HFFc6 (cell line): ENCODE data around the gene STXBP2. TPM values are rescaled to one million over a fixed set of nuclear protein-coding genes. Genes with fewer than 3 reads are reported as not detected.
"Not testable (repeated sequence)": the region's sequence is repeated elsewhere in the genome, so short reads cannot be mapped to it uniquely, and the experiment has no call there.

Experiments
- DNase-seq: peaks from one replicate; pipeline ENCODE4 v3.0.0-alpha.2; 2018
- H3K27ac Mint-ChIP-seq: 2 replicates; pipeline ENCODE4 v1.8.0; 2020; ENCODE audit warnings: mild to moderate bottlenecking, mixed read lengths
- H3K27me3 Mint-ChIP-seq: 2 replicates; pipeline ENCODE4 v1.8.0; 2021; ENCODE audit warnings: mild to moderate bottlenecking, moderate library complexity, mixed read lengths; ENCODE audit not compliant: insufficient read depth
- H3K36me3 Mint-ChIP-seq: 2 replicates; pipeline ENCODE4 v1.8.0; 2021; ENCODE audit warnings: low read depth, mixed read lengths
- H3K4me1 Mint-ChIP-seq: 2 replicates; pipeline ENCODE4 v1.8.0; 2020; ENCODE audit warnings: low read depth, mixed read lengths
- H3K4me3 Mint-ChIP-seq: 2 replicates; pipeline ENCODE4 v1.8.0; 2020; ENCODE audit warnings: mild to moderate bottlenecking, moderate library complexity, mixed read lengths
- H3K9me3 Mint-ChIP-seq: 2 replicates; pipeline ENCODE4 v1.8.0; 2020; ENCODE audit warnings: mild to moderate bottlenecking, mixed read lengths
- total RNA-seq, 6 experiments: library from RNA; stranded (reverse); fragmentation: NEBNext Ultra II Directional; extraction: Animal tissue kit (Norgen Biotek cat#: 25700); gene quantifications; 2 replicates in 1 of 6; 3 replicates in 5 of 6; pipeline ENCODE4 v1.2.3, GENCODE V29; 2021
- TF ChIP-seq, protein P1 (sequence below): fragments of 200-600 bp; sonication (generic); IDR thresholded peaks from 2 replicates; pipeline ENCODE4 v1.5.0; 2021; ENCODE audit warnings: antibody characterized with exemption, mild to moderate bottlenecking

Gene STXBP2
- total RNA-seq, 6 experiments from 2014 or later, result 1.8 to 6.7 (median 4.4) TPM

- no peak overlapping the region for H3K4me3 Mint-ChIP-seq
- DNase-seq, result no peak
- no peak overlapping the region for H3K27ac Mint-ChIP-seq
- no peaks in the 10 kb centered on the region for H3K36me3 Mint-ChIP-seq
- H3K4me1 Mint-ChIP-seq, result no peaks in the 10 kb centered on the region
- peaks cover 4% of the 10 kb centered on the region; the same call in 1 of the 2 replicates for H3K9me3 Mint-ChIP-seq
- TF ChIP-seq, protein P1, sequence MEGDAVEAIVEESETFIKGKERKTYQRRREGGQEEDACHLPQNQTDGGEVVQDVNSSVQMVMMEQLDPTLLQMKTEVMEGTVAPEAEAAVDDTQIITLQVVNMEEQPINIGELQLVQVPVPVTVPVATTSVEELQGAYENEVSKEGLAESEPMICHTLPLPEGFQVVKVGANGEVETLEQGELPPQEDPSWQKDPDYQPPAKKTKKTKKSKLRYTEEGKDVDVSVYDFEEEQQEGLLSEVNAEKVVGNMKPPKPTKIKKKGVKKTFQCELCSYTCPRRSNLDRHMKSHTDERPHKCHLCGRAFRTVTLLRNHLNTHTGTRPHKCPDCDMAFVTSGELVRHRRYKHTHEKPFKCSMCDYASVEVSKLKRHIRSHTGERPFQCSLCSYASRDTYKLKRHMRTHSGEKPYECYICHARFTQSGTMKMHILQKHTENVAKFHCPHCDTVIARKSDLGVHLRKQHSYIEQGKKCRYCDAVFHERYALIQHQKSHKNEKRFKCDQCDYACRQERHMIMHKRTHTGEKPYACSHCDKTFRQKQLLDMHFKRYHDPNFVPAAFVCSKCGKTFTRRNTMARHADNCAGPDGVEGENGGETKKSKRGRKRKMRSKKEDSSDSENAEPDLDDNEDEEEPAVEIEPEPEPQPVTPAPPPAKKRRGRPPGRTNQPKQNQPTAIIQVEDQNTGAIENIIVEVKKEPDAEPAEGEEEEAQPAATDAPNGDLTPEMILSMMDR, result no peak
- peaks cover 4% of the 10 kb centered on the region for H3K27me3 Mint-ChIP-seq
Observed at GRCh38 chr19:7639863-7640348, 3.0 kb downstream of the STXBP2 start.

GRCh38 chr19:7640803-7641202, 3.9 kb downstream of the STXBP2 start:
- Mint-ChIP-seq H3K4me3 (no peak overlapping the region), H3K27ac (no peak overlapping the region), H3K27me3 (peaks cover 9% of the 10 kb centered on the region), H3K4me1 (no peaks in the 10 kb centered on the region), H3K36me3 (no peaks in the 10 kb centered on the region), H3K9me3 (peaks cover 4% of the 10 kb centered on the region; the same call in 1 of the 2 replicates)
- TF ChIP-seq, protein P1, result no peak
- DNase-seq, result no peak

- DNase-seq, result no peak
- peaks cover 4% of the 10 kb centered on the region; the same call in 1 of the 2 replicates for H3K9me3 Mint-ChIP-seq
- H3K4me1 Mint-ChIP-seq, result no peaks in the 10 kb centered on the region
- H3K4me3 Mint-ChIP-seq, result no peak overlapping the region
- TF ChIP-seq, protein P1, result no peak
- no peak overlapping the region for H3K27ac Mint-ChIP-seq
- peaks cover 11% of the 10 kb centered on the region for H3K27me3 Mint-ChIP-seq
- H3K36me3 Mint-ChIP-seq, result no peaks in the 10 kb centered on the region
Observed at GRCh38 chr19:7641290-7642276, 4.7 kb downstream of the STXBP2 start.

DNA sequence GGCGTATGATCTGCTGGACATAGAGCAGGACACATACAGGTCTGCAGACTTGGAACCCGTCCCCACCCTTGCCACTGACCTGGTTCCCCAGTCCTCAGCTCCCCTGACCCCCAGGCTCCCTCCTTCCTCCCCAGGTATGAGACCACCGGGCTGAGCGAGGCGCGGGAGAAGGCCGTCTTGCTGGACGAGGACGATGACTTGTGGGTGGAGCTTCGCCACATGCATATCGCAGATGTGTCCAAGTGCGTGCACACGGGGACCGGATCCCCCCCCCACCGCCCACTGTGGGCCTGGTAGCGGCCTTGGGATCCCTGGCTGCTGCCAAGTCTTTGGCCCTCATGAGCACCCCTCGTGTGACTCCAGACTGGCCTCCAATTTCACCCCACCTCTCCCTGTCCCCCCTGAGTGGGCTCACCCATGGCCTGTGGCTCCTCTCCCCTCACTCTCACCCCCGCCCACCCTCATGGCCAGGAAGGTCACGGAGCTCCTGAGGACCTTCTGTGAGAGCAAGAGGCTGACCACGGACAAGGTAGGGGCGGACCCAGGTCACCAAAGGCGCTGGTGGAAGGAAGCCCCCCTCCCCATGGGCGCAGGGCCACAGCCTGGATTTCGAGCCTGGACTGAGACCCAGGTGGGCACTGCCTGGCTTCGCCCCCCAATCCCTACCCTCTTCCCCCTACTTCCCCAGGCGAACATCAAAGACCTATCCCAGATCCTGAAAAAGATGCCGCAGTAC, 5.6 kb downstream of the STXBP2 start:
- Mint-ChIP-seq H3K9me3 (peaks cover 4% of the 10 kb centered on the region; the same call in 1 of the 2 replicates), H3K27ac (no peak overlapping the region), H3K36me3 (no peaks in the 10 kb centered on the region), H3K27me3 (peaks cover 12% of the 10 kb centered on the region), H3K4me1 (no peaks in the 10 kb centered on the region), H3K4me3 (no peak overlapping the region)
- TF ChIP-seq, protein P1, result no peak
- DNase-seq, result no peak

GRCh38 chr19:7643031-7643415, 6.1 kb downstream of the STXBP2 start:
- Mint-ChIP-seq H3K4me3 (no peak overlapping the region), H3K9me3 (peaks cover 4% of the 10 kb centered on the region; the same call in 1 of the 2 replicates), H3K36me3 (no peaks in the 10 kb centered on the region), H3K27ac (no peak overlapping the region), H3K27me3 (peaks cover 11% of the 10 kb centered on the region), H3K4me1 (no peaks in the 10 kb centered on the region)
- no peak for DNase-seq
- TF ChIP-seq, protein P1, result no peak

DNA sequence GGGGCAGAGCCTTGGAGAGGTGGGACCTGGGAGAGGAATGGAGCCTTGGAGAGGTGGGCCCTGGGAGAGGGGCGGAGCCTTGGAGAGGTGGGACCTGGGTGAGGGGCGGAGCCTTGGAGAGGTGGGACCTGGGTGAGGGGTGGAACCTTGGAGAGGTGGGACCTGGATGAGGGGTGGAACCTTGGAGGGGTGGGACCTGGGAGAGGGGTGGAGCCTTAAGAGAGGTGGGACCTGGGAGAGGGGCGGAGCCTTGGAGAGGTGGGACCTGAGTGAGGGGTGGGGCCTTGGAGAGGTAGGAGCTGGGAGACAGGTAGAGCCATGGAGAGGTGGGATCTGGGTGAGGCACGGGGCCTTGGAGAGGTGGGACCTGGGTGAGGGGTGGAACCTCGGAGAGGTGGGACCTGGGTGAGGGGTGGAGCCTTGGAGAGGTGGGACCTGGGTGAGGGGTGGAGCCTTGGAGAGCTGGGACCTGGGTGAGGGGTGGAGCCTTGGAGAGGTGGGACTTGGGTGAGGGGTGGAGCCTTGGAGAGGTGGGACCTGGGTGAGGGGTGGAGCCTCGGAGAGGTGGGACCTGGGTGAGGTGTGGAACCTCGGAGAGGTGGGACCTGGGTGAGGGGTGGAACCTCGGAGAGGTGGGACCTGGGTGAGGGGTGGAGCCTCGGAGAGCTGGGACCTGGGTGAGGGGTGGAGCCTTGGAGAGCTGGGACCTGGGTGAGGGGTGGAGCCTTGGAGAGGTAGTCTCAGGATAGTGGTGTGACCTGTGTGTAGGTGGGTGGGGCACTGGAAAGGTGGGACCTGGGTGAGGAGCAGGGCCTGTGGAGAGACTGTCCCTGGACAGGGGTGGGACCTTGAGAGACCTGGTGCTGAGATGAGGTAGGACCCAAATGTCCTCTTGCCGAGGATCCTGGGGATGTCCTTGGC, 7.0 kb downstream of the STXBP2 start:
- H3K4me1 Mint-ChIP-seq, H3K27me3 Mint-ChIP-seq, H3K4me3 Mint-ChIP-seq, H3K36me3 Mint-ChIP-seq, H3K27ac Mint-ChIP-seq, H3K9me3 Mint-ChIP-seq, DNase-seq: not testable (repeated sequence)
